IMR-90 (cell line): ENCODE results near the gene LRP1B. TPM values are rescaled to one million over a fixed set of nuclear protein-coding genes. Genes with fewer than 3 reads are reported as not detected.

Experiments
- ATAC-seq: fragments of 200-7000 bp; cut with Tn5 transposase; 2 replicates; pipeline ENCODE4 v1.9.1; 2020; ENCODE audit warnings: low read depth, mild to moderate bottlenecking, moderate library complexity
- BruUV-seq: library from RNA; stranded (reverse); fragments of 400-500 nt; replicated peaks from 2 replicates; lab custom pipeline; 2021; lab: Mats Ljungman, UMichigan
- CTCF ChIA-PET: fragments of 300-600 bp; formaldehyde crosslinking; extraction: SDS; loops from one replicate; lab custom pipeline; 2021; ENCODE audit warnings: antibody characterized with exemption; lab: Yijun Ruan, JAX
- POLR2A ChIA-PET: fragments of 300-600 bp; sonication (Branson Sonifier 250); formaldehyde crosslinking; loops from one replicate; lab custom pipeline; 2022; ENCODE audit warnings: antibody characterized with exemption; ENCODE audit not compliant: unreplicated experiment; lab: Charles Lee
- DNase-seq: peaks from one replicate; pipeline ENCODE4 v3.0.0; 2013
- H2AFZ ChIP-seq: replicated peaks from 2 replicates; pipeline ENCODE3; 2013; ENCODE audit warnings: low read length, mild to moderate bottlenecking; ENCODE audit not compliant: poor library complexity
- H2AK5ac ChIP-seq: 2 replicates; pipeline ENCODE4 v1.6.1; 2013; ENCODE audit warnings: low read depth, low read length, inconsistent platforms
- H2AK9ac ChIP-seq: replicated peaks from 2 replicates; pipeline ENCODE3; 2013; ENCODE audit warnings: mild to moderate bottlenecking, low read depth, low read length, moderate library complexity; ENCODE audit not compliant: poor library complexity
- H2BK120ac ChIP-seq: 2 replicates; pipeline ENCODE4 v1.6.1; 2013; ENCODE audit warnings: low read depth, low read length, inconsistent platforms
- H2BK15ac ChIP-seq: 3 replicates; pipeline ENCODE4 v1.6.1; 2013; ENCODE audit warnings: low read depth, low read length, inconsistent platforms
- H2BK20ac ChIP-seq: 2 replicates; pipeline ENCODE4 v1.6.1; 2013; ENCODE audit warnings: low read depth, mild to moderate bottlenecking, inconsistent platforms, low read length, moderate library complexity
- H2BK5ac ChIP-seq: 2 replicates; pipeline ENCODE4 v1.6.1; 2013; ENCODE audit warnings: mild to moderate bottlenecking, low read depth, low read length, inconsistent platforms; ENCODE audit not compliant: poor library complexity, severe bottlenecking
- H3K14ac ChIP-seq: replicated peaks from 2 replicates; pipeline ENCODE4 v1.6.1; 2013; ENCODE audit warnings: low read depth, low read length, inconsistent platforms
- H3K18ac ChIP-seq: 2 replicates; pipeline ENCODE4 v1.6.1; 2013; ENCODE audit warnings: low read depth, low read length, control low read depth
- H3K23ac ChIP-seq: 2 replicates; pipeline ENCODE4 v1.6.1; 2013; ENCODE audit warnings: low read depth, low read length, inconsistent platforms
- H3K27ac ChIP-seq: 2 replicates; pipeline ENCODE4 v1.5.1; 2013; ENCODE audit warnings: mild to moderate bottlenecking, control low read depth, low read length; ENCODE audit not compliant: insufficient read depth
- H3K27me3 ChIP-seq: 2 replicates; pipeline ENCODE4 v1.6.1; 2013; ENCODE audit warnings: low read length; ENCODE audit not compliant: control insufficient read depth, insufficient read depth
- H3K36me3 ChIP-seq: 2 replicates; pipeline ENCODE4 v1.6.1; 2013; ENCODE audit warnings: low read length, mixed read lengths; ENCODE audit not compliant: control insufficient read depth, insufficient read depth
- H3K4ac ChIP-seq: 2 replicates; pipeline ENCODE4 v1.6.1; 2013; ENCODE audit warnings: low read depth, low read length, inconsistent platforms
- H3K4me1 ChIP-seq: 2 replicates; pipeline ENCODE4 v1.6.1; 2013; ENCODE audit warnings: low read length, mixed read lengths; ENCODE audit not compliant: control insufficient read depth, insufficient read depth
- H3K4me2 ChIP-seq: 2 replicates; pipeline ENCODE4 v1.6.1; 2013; ENCODE audit warnings: low read depth, mild to moderate bottlenecking, control low read depth, low read length, moderate library complexity
- H3K4me3 ChIP-seq: 2 replicates; pipeline ENCODE4 v1.5.1; 2013; ENCODE audit warnings: low read depth, mild to moderate bottlenecking, control low read depth, low read length, moderate library complexity; ENCODE audit not compliant: insufficient read depth
- H3K56ac ChIP-seq: 2 replicates; pipeline ENCODE4 v1.6.1; 2013; ENCODE audit warnings: low read length, inconsistent platforms; ENCODE audit not compliant: insufficient read depth; ENCODE audit errors: extremely low read depth
- H3K79me1 ChIP-seq, 2 experiments: 2 replicates each; pipeline ENCODE4 v1.6.1; 2013; ENCODE audit warnings: low read length in 2 of 2, inconsistent platforms in 1 of 2, low read depth in 1 of 2
- H3K9ac ChIP-seq: 2 replicates; pipeline ENCODE4 v1.6.1; 2013; ENCODE audit warnings: low read depth, low read length, control low read depth
- H3K9me1 ChIP-seq: 2 replicates; pipeline ENCODE4 v1.6.1; 2013; ENCODE audit warnings: low read length, inconsistent platforms; ENCODE audit not compliant: insufficient read depth
- H3K9me3 ChIP-seq: 2 replicates; pipeline ENCODE4 v1.6.1; 2013; ENCODE audit warnings: low read length; ENCODE audit not compliant: control insufficient read depth, insufficient read depth
- H4K20me1 ChIP-seq: 2 replicates; pipeline ENCODE4 v1.6.1; 2013; ENCODE audit warnings: low read length, inconsistent platforms; ENCODE audit not compliant: insufficient read depth
- H4K5ac ChIP-seq: 2 replicates; pipeline ENCODE4 v1.6.1; 2013; ENCODE audit warnings: mild to moderate bottlenecking, low read depth, low read length, control low read depth
- H4K8ac ChIP-seq, 2 experiments: 2 replicates each; pipeline ENCODE4 v1.6.1; 2013; ENCODE audit warnings: low read depth in 2 of 2, low read length in 2 of 2, control low read depth in 1 of 2, inconsistent platforms in 1 of 2
- H4K91ac ChIP-seq: 2 replicates; pipeline ENCODE4 v1.6.1; 2013; ENCODE audit warnings: low read depth, low read length, inconsistent platforms; ENCODE audit not compliant: insufficient read depth
- BHLHE40 ChIP-seq: fragments of 150-350 bp; IDR thresholded peaks from 2 replicates; pipeline ENCODE4 v1.6.1; 2016; ENCODE audit warnings: mild to moderate bottlenecking, low read depth, low read length
- CEBPB ChIP-seq: IDR thresholded peaks from 2 replicates; pipeline ENCODE4 v1.6.1; 2012; ENCODE audit warnings: low read depth, low read length, improper control_type of control experiment
- CHD1 ChIP-seq: IDR thresholded peaks from 2 replicates; pipeline ENCODE4 v1.6.1; 2012; ENCODE audit warnings: low read depth, low read length, improper control_type of control experiment
- CTCF ChIP-seq: conservative IDR thresholded peaks from 2 replicates; pipeline ENCODE4 v1.5.1; 2012; ENCODE audit warnings: mild to moderate bottlenecking, low read depth, low read length, improper control_type of control experiment
- ELK1 ChIP-seq: fragments of 150-350 bp; IDR thresholded peaks from 2 replicates; pipeline ENCODE4 v1.6.1; 2016; ENCODE audit warnings: low read depth, mild to moderate bottlenecking, low read length, moderate library complexity, borderline replicate concordance
- FOS ChIP-seq: fragments of 150-350 bp; IDR thresholded peaks from 2 replicates; pipeline ENCODE4 v1.6.1; 2016; ENCODE audit warnings: low read depth, low read length
- MAFK ChIP-seq: IDR thresholded peaks from 2 replicates; pipeline ENCODE4 v1.6.1; 2012; ENCODE audit warnings: low read depth, low read length, improper control_type of control experiment
- MAZ ChIP-seq: IDR thresholded peaks from 2 replicates; pipeline ENCODE4 v1.6.1; 2012; ENCODE audit warnings: low read depth, mild to moderate bottlenecking, low read length, improper control_type of control experiment, moderate library complexity, borderline replicate concordance
- MXI1 ChIP-seq: IDR thresholded peaks from 2 replicates; pipeline ENCODE4 v1.6.1; 2012; ENCODE audit warnings: low read depth, mild to moderate bottlenecking, low read length, moderate library complexity, borderline replicate concordance
- NFE2L2 ChIP-seq: fragments of 150-350 bp; IDR thresholded peaks from 2 replicates; pipeline ENCODE4 v1.6.1; 2016; ENCODE audit warnings: low read depth, mild to moderate bottlenecking, low read length
- POLR2A ChIP-seq: IDR thresholded peaks from 2 replicates; pipeline ENCODE4 v1.6.1; 2012; ENCODE audit warnings: mild to moderate bottlenecking, low read depth, low read length
- RAD21 ChIP-seq: IDR thresholded peaks from 2 replicates; pipeline ENCODE4 v1.6.1; 2012; ENCODE audit warnings: low read length, improper control_type of control experiment
- RCOR1 ChIP-seq: IDR thresholded peaks from 2 replicates; pipeline ENCODE4 v1.6.1; 2012; ENCODE audit warnings: mild to moderate bottlenecking, low read length, improper control_type of control experiment; ENCODE audit not compliant: insufficient replicate concordance
- RFX5 ChIP-seq: IDR thresholded peaks from 2 replicates; pipeline ENCODE4 v1.8.0; 2012; ENCODE audit warnings: low read depth, mild to moderate bottlenecking, low read length, moderate library complexity
- SMC3 ChIP-seq: fragments of 150-350 bp; IDR thresholded peaks from 2 replicates; pipeline ENCODE4 v1.6.1; 2016; ENCODE audit warnings: low read depth, mild to moderate bottlenecking, antibody characterized with exemption, low read length, moderate library complexity
- USF2 ChIP-seq: fragments of 150-350 bp; IDR thresholded peaks from 2 replicates; pipeline ENCODE4 v1.6.1; 2017; ENCODE audit warnings: mild to moderate bottlenecking, antibody characterized with exemption, low read length, low read depth
- WGBS, 2 experiments: methylation state at CpG; one replicate each; pipeline versions ENCODE4 v1.1.5 to v1.1.7; 2013; ENCODE audit warnings: missing lambda C conversion rate in 2 of 2; ENCODE audit not compliant: insufficient read length in 1 of 2; ENCODE audit errors: extremely low coverage in 2 of 2; 5-methylcytosine and 5-hydroxymethylcytosine counted together
- dilution Hi-C: fragments of 300-500 bp; cut with HindIII; formaldehyde crosslinking; loops from one replicate; pipeline ENCODE4 v1.14.3; 2018; ENCODE audit warnings: low sequenced_read_pairs; ENCODE audit not compliant: unreplicated experiment
- in situ Hi-C: fragments of 300-500 bp; cut with MboI; formaldehyde crosslinking; loops from 3 replicates; pipeline ENCODE4 v1.14.3; 2019; ENCODE audit warnings: low sequenced_read_pairs, inconsistent platforms, mixed read lengths
- intact Hi-C: fragments of 100-400 bp; cut with micrococcal nuclease; formaldehyde crosslinking; loops from 2 replicates; pipeline ENCODE4 v1.10.0; 2022
- polyA plus RNA-seq, 3 experiments: library from polyadenylated mRNA; depleted of rRNA; stranded (reverse); fragments of >200 nt; gene quantifications; 2 replicates each; pipeline ENCODE4 v1.2.3, GENCODE V29; 2012; ENCODE audit warnings: low replicate concordance in 1 of 3
- total RNA-seq: library from RNA; depleted of rRNA; stranded (reverse); fragments of >200 nt; gene quantifications from 2 replicates; pipeline ENCODE4 v1.2.3, GENCODE V29; 2012

The LRP1B gene
- total and polyA plus RNA-seq, 2 of the 4 experiments (the other 2 are of a cell fraction) = under 0.01 to 0.02 TPM

- H2BK120ac ChIP-seq = no peak overlapping the region
- no peaks in the 10 kb centered on the region for H3K9me3 ChIP-seq
- no peaks in the 10 kb centered on the region for H3K4me1 ChIP-seq
- DNase-seq (no peak), ATAC-seq (no peak)
- no peak overlapping the region for H3K4me3 ChIP-seq
- no peak overlapping the region for H2AK5ac ChIP-seq
- CTCF ChIA-PET = no interaction called here
- H3K9ac ChIP-seq = no peak overlapping the region
- no peaks in the 10 kb centered on the region for H3K36me3 ChIP-seq
- H2BK5ac ChIP-seq = no peak overlapping the region
- in situ Hi-C loops = no loop called here
- H3K4ac ChIP-seq = no peak overlapping the region
- H3K79me1 ChIP-seq = no peaks in the 10 kb centered on the region
- intact Hi-C loops = no loop called here
- no peak overlapping the region for H3K23ac ChIP-seq
- no peak overlapping the region for H2BK20ac ChIP-seq
- H3K14ac ChIP-seq = no peak overlapping the region
- dilution Hi-C loops = no loop called here
- no peak overlapping the region for H2AK9ac ChIP-seq
- no peaks in the 10 kb centered on the region for H4K20me1 ChIP-seq
- no TSS peak for BruUV-seq
- H2AFZ ChIP-seq = no peak overlapping the region
- H4K5ac ChIP-seq = no peak overlapping the region
- POLR2A ChIA-PET = no interaction called here
- H3K4me2 ChIP-seq = no peak overlapping the region
- no CpG with 5 or more reads among the region's 1 CpG for WGBS, 2 experiments
- no peak overlapping the region for H3K18ac ChIP-seq
- no peak for TF ChIP-seq CTCF
- no peak for TF ChIP-seq RFX5
- TF ChIP-seq RCOR1 = no peak
- TF ChIP-seq ELK1 = no peak
- TF ChIP-seq MAFK = no peak
- TF ChIP-seq BHLHE40 = no peak
- TF ChIP-seq RAD21 = no peak
- TF ChIP-seq USF2 = no peak
- TF ChIP-seq FOS = no peak
- TF ChIP-seq CHD1 = no peak
- TF ChIP-seq MAZ = no peak
- no peak for TF ChIP-seq NFE2L2
- TF ChIP-seq POLR2A = no peak
- TF ChIP-seq CEBPB = no peak
- TF ChIP-seq SMC3 = no peak
- TF ChIP-seq MXI1 = no peak
- H3K27ac ChIP-seq = no peak overlapping the region
- no peak overlapping the region for H3K56ac ChIP-seq
- H4K91ac ChIP-seq = no peak overlapping the region
- no peaks in the 10 kb centered on the region for H3K9me1 ChIP-seq
- no peak overlapping the region for H4K8ac ChIP-seq
- H3K27me3 ChIP-seq = no peaks in the 10 kb centered on the region
- H2BK15ac ChIP-seq = no peak overlapping the region
Measured at GRCh38 chr2:141522702-141523101, 608.1 kb downstream of the LRP1B start.
